B cell (primary cell): ENCODE results near the gene PHOX2B.

Source experiments
- EZH2 ChIP-seq: IDR thresholded peaks from 2 replicates; pipeline ENCODE4 v1.6.1; 2012; ENCODE audit warnings: borderline replicate concordance, low read depth, mild to moderate bottlenecking, moderate library complexity, low read length; ENCODE audit not compliant: insufficient read depth, poor library complexity, severe bottlenecking
- TF ChIP-seq, protein P1 (sequence below): fragments of 200-600 bp; IDR thresholded peaks from one replicate; pipeline ENCODE4 v1.8.0; 2022; ENCODE audit warnings: antibody characterized with exemption, mild to moderate bottlenecking

DNA sequence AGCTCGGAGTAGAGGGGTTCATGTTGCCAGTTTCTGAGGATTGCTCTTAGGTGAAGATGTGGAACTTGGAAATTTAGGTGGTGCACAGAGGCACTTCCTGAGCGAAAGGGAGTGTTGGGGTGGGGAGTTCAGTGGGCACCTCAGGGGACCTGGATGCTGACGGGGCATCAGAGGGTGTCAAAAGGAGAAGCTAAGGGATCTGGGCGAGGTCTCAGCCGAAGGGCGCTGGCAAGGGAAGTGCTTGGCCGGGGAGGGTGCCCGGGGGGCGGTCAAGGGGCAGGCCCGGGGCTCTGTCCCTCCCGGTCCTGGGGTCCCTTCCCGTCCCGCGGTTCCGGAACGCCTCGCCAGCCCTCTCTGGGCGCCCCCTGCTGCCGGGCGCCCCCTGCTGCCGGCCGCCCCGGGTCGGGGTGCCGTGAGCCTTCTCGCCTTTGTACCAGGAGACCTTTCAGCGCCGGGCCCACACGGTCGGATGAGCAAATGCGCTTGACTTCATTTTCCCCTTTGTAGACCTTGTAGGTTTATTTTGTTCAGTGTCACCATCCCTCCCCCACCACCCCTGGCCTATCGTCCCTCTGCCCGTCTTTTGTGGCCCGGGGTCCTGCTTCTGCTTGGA, 3.0 kb upstream of the PHOX2B start:
- TF ChIP-seq EZH2, result no peak
- TF ChIP-seq, protein P1, sequence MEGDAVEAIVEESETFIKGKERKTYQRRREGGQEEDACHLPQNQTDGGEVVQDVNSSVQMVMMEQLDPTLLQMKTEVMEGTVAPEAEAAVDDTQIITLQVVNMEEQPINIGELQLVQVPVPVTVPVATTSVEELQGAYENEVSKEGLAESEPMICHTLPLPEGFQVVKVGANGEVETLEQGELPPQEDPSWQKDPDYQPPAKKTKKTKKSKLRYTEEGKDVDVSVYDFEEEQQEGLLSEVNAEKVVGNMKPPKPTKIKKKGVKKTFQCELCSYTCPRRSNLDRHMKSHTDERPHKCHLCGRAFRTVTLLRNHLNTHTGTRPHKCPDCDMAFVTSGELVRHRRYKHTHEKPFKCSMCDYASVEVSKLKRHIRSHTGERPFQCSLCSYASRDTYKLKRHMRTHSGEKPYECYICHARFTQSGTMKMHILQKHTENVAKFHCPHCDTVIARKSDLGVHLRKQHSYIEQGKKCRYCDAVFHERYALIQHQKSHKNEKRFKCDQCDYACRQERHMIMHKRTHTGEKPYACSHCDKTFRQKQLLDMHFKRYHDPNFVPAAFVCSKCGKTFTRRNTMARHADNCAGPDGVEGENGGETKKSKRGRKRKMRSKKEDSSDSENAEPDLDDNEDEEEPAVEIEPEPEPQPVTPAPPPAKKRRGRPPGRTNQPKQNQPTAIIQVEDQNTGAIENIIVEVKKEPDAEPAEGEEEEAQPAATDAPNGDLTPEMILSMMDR, result no peak
